ENCODE data around the gene RRP7A.
"Not testable (repeated sequence)": the region's sequence is repeated elsewhere in the genome, so short reads cannot be mapped to it uniquely, and the experiment has no call there.

RRP7A gene, protein sequence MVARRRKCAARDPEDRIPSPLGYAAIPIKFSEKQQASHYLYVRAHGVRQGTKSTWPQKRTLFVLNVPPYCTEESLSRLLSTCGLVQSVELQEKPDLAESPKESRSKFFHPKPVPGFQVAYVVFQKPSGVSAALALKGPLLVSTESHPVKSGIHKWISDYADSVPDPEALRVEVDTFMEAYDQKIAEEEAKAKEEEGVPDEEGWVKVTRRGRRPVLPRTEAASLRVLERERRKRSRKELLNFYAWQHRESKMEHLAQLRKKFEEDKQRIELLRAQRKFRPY

DNA sequence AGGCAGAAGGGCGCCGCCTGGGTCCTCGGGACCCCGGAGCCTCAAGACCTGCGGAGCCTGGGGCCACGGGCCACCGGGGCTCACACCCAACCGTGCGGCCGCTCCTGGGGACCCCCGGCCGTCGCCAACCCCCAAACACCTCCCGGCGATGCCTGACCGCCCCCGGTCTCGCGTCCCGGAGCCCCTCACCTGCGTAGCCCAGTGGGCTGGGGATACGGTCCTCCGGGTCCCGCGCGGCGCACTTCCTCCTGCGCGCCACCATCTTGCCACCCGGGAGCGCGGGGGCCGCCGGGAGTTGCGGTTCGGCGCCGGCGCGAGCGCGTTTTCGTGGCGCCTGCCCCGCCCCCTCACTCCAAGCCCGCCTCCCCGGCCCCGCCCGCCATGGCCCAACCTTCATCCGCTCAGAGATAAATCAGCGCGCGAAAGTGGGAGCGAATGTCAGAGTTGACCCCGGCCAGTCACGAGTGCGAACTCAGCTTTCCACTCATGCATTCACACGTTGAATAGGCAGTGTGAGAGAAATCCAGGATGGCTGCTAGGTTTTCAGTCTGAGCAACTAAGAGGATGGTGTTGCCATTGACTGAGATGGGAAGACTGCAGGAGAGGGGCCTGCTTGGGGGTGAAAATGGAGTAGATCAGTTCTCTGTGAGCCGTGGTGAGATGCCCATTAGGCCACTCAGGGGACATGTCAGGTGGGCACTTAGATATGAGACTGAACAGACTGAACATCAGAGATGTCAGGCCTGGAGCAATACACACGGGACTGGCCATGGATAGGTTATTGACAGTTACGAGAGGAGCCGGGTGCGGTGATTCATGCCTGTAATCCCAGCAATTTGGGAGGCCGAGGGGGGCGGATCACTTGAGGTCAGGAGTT is at the start of gene RRP7A:
Gene RRP7A (minus strand): TSS at position 272 of the 877 bp plus-strand sequence. CDS start 10 bp downstream, at position 262.
- TF ChIP-seq, protein P1, sequence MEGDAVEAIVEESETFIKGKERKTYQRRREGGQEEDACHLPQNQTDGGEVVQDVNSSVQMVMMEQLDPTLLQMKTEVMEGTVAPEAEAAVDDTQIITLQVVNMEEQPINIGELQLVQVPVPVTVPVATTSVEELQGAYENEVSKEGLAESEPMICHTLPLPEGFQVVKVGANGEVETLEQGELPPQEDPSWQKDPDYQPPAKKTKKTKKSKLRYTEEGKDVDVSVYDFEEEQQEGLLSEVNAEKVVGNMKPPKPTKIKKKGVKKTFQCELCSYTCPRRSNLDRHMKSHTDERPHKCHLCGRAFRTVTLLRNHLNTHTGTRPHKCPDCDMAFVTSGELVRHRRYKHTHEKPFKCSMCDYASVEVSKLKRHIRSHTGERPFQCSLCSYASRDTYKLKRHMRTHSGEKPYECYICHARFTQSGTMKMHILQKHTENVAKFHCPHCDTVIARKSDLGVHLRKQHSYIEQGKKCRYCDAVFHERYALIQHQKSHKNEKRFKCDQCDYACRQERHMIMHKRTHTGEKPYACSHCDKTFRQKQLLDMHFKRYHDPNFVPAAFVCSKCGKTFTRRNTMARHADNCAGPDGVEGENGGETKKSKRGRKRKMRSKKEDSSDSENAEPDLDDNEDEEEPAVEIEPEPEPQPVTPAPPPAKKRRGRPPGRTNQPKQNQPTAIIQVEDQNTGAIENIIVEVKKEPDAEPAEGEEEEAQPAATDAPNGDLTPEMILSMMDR (IDR thresholded peaks at IDR 0.05; ENCODE audit: insufficient read depth, missing control alignments) = no peak
- DNase-seq (ENCODE audit: insufficient read length, low spot score) (peak; percentile 36), FAIRE-seq (no peak)

DNA sequence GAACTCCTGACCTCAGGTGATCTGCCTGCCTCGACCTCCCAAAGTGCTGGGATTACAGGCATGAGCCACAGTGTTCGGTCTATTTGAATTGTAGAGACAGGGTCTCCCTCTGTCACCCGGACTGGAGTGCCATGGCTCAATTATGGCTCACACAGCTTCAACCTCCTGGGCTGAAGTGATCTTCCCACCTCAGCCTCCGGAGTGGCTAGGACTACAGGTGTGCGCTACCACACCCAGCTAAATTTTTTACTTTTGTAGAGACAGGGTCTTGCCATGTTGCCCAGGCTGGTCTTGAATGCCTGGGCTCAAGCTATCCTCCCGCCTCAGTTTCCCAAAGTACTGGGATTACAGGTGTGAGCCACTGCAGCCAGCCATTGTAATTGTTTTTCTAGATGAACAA is 48.4 kb upstream of the RRP7A start:
- DNase-seq (ENCODE audit: insufficient read length, low spot score); FAIRE-seq: not testable (repeated sequence)

DNA sequence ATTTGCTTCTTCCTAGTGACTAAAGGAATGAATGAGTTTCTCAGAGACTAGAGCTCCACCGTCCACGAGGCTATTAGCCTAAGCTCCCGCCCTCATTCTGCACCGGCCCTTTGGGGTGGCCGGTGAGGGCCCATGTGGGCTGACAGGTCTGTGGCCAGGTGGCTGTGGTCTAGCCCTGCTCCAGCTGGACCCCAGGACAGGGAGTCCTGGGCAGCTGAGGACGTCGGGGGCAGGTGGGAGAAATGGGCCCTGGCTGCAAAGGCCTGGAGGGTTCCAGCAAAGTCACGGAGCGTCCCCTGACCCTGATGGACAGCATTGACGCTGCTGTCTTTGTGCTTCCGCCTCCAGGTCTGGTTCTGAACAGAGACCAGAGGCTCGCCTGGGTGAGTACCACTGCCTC is 46.4 kb upstream of the RRP7A start:
- TF ChIP-seq, protein P1 (IDR thresholded peaks at IDR 0.05; ENCODE audit: insufficient read depth, missing control alignments) = no peak
- FAIRE-seq (no peak), DNase-seq (ENCODE audit: insufficient read length, low spot score) (no peak)

DNA sequence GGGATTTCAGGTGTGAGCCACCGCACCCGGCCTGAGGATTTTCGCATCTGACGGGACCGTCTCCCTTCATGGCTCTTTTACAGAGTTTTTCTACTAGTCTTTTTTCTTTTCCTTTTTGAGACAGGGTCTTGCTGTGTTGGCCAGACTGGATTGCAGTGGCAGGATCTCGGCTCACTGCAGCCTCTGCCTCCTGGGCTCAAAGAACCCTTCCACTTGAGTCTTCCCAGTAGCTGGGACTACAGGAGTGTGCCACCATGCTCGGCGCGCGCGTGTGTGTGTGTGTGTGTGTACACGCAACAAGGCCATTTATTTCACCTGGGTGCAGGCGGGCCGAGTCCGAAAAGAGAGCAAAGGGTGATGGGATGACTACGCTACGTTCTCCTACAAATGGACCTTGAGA is 45.1 kb upstream of the RRP7A start:
- FAIRE-seq = no peak
- no peak for DNase-seq (ENCODE audit: insufficient read length, low spot score)
- TF ChIP-seq, protein P1 (IDR thresholded peaks at IDR 0.05; ENCODE audit: insufficient read depth, missing control alignments) = no peak

DNA sequence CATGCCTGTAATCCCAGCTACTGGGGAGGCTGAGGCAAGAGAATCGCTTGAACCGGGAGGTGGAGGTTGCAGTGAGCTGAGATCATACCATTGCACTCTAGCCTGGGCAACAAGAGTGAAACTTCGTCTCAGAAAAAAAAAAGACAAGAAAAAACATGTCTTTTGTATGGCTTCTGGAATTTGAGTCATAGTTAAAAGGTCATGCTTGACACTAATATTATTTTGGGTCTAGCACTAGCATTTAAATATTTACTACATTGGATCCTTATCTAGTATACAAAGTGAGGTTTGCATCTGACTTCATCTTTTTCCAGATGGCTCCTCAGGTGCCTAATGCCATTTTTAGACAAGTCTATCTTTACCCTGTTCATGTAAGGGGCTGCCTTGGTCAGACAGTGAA is 44.3 kb upstream of the RRP7A start:
- FAIRE-seq; DNase-seq (ENCODE audit: insufficient read length, low spot score): not testable (repeated sequence)

DNA sequence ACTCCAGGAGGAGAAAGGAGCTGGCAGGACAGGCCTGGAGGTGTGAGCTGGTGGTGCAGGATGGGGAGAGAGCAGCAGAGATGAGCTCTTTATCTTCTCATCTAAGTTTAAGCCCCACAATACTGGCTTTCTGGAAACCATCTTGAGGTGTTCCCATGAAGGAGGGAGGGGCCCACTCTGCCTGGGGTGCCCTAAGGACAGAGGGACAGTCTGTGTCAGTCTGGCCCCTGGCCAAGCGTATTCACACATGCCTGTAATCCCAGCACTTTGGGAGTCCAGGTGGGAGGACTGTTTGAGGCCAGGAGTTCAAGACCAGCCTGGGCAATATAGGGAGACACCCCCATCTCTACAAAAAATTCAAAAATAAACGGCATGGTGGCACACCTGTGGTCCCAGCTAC is 43.1 kb upstream of the RRP7A start:
- no peak for DNase-seq (ENCODE audit: insufficient read length, low spot score)
- FAIRE-seq = no peak
- TF ChIP-seq, protein P1 (IDR thresholded peaks at IDR 0.05; ENCODE audit: insufficient read depth, missing control alignments) = no peak

DNA sequence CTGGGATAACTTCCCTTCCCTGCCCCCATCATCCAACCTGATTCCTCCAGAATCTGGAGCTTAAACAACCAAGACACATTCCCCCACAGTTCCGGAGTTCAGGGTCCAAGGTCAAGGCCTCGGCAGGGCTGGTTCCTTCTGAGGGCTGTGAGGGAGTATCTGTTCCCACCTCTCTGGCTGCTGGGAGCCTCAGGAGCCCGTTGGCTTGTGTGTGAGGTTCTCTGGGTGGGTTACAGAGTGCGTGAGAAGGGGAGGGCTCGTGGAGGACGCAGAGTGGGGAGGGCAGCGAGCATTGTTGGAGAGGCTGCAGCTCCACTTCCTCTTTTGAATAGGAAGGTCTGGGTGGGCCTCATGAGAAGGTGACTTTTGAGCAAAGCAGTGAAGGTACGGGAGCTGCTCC is 42.7 kb upstream of the RRP7A start:
- TF ChIP-seq, protein P1 (IDR thresholded peaks at IDR 0.05; ENCODE audit: insufficient read depth, missing control alignments) = no peak
- DNase-seq (ENCODE audit: insufficient read length, low spot score) = no peak
- FAIRE-seq = no peak

DNA sequence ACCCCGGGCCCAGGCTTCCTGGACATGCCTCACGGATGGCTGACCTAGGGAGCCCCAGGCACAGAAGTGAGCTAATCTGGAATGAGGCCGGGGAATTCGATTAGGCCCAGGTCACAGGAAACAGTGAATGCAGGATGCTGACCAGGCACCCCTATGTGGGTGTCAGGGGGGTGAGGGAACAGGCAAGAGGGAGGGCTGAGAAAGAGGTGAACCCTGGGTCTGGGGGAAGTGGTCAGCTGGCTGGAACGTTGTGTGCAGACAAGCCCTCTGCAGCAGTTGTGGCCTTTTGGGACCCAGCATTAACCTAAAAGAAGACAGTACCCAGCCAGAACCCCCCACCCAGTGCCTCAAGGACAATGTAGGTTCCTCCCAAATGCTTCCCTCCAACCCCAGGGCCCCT is 42.3 kb upstream of the RRP7A start:
- DNase-seq (ENCODE audit: insufficient read length, low spot score) = no peak
- TF ChIP-seq, protein P1 (IDR thresholded peaks at IDR 0.05; ENCODE audit: insufficient read depth, missing control alignments) = no peak
- no peak for FAIRE-seq
